Body of pancreas (tissue), 4 donors: ENCODE results near the gene KLK6.
"Not testable (repeated sequence)": the region's sequence is repeated elsewhere in the genome, so short reads cannot be mapped to it uniquely, and the experiment has no call there.

ENCODE experiments used
- POLR2A ChIP-seq, 3 donors: fragments of 450-650 bp; IDR thresholded peaks; one replicate each; pipeline ENCODE4 v1.6.1; 2016; ENCODE audit warnings: antibody characterized with exemption in 3 of 3, mild to moderate bottlenecking in 2 of 3
- TF ChIP-seq, protein P1 (sequence below), 7 experiments: fragments of 450-650 bp in 4 of 7; fragments of 200-600 bp in 3 of 7; sonication (generic) in 3 of 7; IDR thresholded peaks; one replicate each; pipeline ENCODE4 v1.5.1; 2016 to 2019; ENCODE audit warnings: antibody characterized with exemption in 7 of 7

DNA sequence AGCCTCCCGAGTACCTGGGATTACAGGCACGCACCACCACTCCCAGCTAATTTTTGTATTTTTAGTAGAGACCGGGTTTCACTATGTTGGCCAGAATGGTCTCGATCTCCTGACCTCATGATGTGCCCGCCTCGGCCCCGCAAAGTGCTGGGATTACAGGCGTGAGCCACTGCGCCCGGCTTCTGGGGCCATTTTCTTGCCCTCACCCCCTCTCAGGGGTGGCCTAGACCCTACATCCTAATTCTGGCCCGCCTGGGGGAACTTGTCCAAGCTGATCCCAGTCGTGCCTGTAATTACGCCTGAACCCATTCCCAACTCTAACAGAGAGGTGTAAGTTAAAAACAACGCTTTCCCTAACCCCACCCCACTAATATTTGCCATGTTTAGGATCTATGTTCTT, 15.0 kb upstream of the KLK6 start:
- TF ChIP-seq, protein P1, sequence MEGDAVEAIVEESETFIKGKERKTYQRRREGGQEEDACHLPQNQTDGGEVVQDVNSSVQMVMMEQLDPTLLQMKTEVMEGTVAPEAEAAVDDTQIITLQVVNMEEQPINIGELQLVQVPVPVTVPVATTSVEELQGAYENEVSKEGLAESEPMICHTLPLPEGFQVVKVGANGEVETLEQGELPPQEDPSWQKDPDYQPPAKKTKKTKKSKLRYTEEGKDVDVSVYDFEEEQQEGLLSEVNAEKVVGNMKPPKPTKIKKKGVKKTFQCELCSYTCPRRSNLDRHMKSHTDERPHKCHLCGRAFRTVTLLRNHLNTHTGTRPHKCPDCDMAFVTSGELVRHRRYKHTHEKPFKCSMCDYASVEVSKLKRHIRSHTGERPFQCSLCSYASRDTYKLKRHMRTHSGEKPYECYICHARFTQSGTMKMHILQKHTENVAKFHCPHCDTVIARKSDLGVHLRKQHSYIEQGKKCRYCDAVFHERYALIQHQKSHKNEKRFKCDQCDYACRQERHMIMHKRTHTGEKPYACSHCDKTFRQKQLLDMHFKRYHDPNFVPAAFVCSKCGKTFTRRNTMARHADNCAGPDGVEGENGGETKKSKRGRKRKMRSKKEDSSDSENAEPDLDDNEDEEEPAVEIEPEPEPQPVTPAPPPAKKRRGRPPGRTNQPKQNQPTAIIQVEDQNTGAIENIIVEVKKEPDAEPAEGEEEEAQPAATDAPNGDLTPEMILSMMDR (IDR thresholded peaks at IDR 0.05), result not testable (repeated sequence)
- not testable (repeated sequence) for TF ChIP-seq POLR2A (IDR thresholded peaks at IDR 0.05)
